ENCODE results near the gene CROCC2.

CROCC2 gene

DNA sequence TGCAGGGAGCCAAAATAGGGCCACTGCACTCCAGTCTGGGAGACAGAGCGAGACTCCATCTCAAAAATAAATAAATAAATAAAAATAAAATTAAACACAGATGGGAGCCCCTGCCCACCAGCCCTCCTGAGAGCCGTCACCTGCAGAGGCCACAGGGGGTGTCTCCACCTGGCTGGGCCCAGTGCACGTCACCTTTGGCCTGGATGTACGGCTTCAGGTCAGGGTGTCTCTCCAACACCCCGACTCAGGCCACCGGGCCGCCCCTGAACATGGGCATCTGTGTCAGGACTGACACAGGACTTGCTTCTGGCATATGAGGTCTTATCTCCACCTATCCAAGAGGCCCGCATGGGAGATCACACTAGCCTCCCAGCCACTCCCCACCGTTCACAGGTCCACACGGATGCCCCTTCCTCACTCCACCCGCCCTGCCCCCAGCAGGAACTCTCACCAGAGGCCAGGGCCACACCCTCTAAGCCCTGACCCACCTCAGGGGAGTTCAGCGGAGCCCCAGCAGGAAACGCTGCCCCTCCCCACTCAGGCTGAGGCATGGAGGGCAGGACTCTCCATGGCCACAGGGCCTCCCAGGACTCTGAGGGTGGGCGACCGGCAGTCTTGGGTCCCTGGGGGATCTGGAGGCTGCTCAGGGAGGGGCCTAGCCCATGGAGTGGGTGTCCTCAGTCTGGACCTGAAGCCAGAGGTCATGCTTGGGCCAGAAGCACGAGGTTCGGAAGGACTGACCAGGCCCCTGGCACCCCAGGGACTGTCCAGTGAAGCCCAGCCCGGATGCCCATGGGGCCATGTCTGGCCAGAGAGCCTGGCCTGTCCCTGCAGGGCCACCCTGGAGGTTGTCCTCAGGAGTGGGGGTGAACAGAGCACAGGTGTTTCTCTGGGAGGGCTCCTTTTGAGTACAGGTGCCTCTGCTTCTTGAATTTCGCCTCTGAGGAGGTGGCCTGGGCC is 1.6 kb upstream of the CROCC2 start:
- no peak for FAIRE-seq
- no peak for DNase-seq (ENCODE audit: insufficient read length, low spot score)

DNA sequence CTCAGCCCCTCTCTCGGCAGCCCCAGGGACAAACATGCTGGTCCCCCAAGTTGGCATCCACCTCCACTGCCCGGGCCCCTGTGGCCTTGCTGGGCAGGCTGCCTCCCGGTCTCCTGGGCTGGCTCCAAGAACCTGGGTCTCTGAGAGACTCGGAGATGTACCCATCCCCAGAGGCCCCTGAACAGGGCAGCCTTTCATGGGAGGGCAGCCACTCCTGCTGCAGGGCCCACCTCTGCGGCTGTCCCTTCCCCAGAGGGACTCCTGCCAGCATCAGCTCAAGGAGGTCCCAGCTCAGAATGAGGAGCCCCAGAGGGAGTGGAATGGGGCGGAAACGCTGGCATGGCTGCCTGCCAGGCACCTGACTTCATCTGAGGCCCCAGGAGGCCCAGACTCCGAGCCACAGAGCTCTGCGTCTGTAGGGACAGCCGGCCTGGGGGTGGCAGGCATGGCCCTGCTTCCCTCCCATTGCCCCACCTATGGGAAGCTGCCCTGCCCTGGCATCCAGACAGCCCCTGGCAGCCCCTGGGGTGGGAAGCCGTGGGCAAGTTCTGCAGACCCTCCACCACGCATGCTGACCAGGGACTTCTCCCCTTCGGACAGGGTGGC is 857 bp upstream of the CROCC2 start:
- FAIRE-seq (no peak), DNase-seq (ENCODE audit: insufficient read length, low spot score) (no peak)

DNA sequence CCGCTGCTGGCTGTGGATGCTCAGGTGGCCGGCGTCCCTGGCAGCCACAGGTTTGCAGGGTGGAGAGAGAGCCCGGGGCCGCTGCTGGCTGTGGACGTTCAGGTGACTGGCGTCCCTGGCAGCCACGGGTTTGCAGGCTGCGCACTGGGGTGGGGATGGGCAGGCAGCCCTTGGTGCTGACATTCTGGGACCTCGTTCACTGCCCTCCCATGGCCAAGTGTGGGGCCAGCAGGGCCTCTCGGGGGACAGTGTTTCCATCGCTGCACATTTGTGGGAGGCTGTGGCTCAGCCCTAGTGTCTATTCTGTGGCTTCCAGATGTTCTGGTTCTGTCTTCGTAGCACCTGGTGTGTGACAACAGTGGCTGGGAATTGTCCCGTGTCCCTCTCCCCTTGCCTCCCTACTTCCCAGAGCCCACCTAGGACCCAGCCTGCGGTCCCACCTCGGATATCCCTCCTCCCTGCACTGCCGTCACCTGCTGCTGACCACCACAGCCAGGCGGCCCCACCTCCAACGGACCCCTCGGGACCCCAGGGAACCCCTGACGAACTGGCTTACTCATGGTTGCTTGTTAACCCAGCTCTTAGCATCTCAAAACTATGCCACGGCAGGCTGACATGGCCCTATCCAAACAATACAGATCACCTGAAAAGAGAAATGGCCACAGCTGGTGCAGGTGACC is 915 bp downstream of the CROCC2 start:
- FAIRE-seq (no peak), DNase-seq (ENCODE audit: insufficient read length, low spot score) (no peak)

DNA sequence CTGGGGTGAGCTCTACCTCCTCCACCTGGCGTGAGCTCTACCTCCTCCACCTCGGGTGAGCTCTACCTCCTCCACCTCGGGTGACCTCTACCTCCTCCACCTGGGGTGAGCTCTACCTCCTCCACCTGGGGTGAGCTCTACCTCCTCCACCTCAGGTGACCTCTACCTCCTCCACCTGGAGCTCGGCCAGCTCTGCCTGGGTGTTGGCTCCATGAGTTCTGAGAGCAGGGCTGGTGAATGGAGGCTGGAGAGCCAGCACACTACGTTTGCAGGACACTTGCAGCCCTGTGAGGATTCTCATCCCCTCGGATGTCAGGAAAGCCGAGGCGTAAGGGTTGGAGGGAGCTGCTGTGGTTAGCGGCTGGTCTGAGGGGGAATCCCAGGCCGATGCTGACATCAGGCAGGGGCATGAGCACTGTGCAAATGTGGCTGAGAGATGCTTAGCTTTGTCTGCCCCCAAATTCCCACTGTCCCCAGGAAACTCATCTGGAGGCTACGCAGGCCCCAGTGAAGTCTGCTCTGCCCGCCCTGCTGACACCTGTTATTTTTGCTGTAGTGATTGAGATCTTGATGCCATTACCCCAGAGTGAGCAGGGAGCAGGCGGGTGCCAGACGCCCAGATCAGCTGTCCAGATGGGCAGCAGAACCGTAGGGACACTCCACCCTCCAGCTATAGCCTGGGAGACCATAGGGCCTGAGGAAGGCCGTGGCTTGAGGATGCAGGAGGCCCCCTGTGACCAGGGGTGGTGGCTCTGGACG is 3.3 kb downstream of the CROCC2 start:
- no peak for FAIRE-seq

DNA sequence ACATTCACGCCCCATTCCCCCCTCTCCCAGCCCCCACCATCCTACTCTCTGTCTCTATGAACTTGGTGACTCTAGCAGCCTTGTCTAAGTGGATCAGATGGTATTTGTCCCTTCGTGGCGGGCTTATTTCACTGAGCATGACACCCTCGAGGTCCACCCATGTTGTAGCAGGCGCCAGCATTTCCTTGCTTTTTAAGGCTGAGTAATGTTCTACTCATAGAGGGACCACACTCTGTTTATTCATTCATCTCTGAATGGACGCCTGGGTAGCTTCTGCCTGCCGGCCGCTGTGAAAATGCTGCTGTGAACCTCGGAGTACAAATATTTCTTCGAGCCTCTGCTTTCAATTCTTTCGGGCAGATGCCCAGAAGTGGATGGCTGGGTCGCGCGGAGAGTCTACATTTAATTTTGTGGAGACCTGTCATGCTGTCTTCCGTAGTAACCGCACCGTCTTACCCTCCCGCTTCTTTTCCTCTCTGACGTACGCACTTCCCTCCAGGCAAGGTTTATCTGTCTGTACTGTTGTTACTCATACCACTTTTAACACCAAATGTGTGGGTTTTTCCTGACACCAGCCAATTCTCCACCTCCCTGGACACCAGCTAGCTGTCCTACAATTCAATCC is 5.6 kb downstream of the CROCC2 start:
- no peak for FAIRE-seq
- no peak for DNase-seq (ENCODE audit: insufficient read length, low spot score)

More for the DNA sequence above, 3.3 kb downstream of the CROCC2 start:
- DNase-seq (ENCODE audit: insufficient read length, low spot score), result no peak

DNA sequence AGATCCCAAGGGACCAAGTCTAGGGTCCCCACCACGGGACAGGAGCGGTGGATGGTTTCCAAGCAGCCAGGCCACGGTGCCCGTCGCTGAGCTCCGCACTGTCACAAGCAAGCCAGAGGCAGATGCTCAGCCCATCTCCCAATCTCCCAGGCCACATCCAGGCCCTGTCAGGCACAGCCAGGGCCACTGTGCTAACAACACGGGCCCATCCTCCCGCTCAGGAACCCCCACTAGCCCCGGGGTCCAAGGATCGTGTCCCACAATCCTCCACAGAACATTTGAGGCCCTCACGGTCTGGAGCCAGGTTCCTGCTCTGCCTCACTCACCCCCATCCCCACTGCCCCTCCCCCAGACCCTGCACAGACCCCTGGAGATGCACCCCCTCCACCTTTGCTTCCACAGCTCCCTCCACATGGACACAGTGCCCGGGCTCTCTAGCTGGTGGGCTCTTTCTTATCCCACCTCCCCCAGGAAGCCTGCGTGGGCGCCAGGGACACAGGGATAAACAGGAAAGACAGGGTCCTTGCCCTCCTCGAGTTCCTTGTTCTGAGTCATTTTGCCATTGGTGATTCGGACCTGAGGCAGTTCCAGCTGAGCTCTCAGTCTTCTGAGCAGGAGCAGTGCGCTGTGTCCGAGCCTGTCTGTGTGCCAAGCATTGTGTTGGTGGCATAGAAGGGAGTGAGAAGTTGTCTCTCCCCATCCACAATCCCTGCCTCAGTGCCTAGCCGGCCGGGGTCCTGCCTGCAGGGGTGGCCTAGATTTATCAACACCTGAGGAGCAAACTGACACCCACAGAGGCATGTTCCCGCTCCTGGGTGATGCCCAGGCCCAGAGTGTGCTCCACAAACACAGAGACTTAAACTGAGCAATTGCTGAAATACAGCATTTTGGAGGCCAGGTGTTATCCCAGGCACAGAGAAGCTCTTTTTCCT is 7.0 kb downstream of the CROCC2 start:
- FAIRE-seq (no peak), DNase-seq (ENCODE audit: insufficient read length, low spot score) (no peak)

DNA sequence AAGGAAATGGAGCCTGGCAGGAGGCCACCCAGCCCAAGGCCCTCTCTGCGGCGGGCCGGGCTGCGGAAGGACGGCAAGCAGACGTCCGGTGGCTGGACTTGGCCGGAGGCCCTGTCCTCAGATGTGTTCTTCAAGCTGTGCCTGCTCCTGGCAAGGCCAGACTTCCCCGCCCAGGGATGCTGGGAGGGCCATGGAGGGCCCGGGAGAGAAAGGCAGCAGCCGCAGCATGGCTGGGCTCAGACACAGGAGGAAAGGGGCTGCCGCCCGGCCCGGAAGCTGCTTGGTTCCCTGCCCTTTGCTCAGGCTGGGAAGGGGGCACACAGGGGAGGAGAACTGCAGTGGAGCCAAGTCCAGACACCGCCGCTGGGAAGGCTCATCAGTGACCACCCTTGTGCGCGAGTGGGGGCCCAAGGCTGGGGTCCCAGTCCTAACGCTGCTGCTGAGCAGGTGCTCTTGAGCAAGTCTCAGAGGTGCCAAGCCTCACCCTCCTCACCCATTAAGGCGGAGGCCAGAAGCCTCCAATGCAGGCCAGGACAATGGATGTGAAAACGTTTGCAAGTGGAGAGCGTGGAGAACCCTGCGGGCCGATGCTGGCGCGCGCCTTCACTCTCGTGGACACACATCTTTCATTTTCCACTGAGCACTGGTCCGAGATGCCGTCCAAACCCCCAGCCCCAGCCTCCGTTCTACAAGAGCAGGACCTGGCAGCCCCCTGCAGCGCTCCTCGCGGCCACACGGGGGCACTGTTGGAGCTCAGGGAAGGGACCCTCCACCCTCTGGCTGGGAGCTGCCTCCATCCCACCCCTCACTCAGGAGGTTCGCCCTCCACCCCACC is 7.9 kb downstream of the CROCC2 start:
- FAIRE-seq (no peak), DNase-seq (ENCODE audit: insufficient read length, low spot score) (peak; percentile 89)

DNA sequence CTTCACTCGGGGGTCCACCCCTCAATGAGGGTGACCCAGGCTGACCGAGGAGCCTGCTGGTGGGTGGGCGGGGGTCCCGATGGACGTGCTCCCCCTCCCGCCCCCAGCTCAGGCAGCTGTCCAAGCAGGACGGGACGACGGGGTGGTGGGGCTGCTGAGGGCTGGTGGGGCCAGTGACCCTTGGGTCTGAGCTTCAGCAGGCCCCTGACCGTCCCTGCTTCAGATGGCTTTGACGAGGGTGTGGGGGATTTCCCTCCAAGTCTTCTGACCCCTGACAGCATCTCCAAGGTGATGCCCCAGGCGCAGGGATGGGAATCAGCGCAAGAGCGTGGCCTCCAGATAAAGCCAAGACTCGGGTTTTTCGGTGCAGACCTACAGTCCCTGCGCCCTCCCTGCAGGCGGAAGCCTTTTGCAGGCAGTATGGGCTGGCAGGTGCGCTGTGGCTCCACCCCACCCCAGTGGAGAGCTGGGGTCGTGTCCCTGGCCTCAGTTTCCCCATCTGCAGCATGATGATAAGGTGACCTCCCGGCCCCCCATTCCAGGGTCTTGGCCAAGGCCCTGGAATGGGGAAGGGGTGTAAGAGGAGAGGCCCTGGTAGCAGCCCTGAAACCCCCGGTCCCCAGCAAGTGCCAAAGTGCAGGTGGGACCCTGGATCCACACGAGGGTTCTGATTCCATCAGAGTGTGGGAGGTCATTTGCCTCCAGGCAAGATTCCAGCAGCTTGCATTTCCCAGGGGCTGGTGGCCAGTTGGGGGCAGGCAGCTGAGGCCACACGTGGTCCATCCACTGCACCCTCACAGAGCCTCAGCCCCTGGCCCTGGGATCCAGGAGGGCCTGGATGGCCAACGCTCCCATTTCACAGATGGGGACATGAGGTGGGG is 8.7 kb downstream of the CROCC2 start:
- FAIRE-seq (no peak), DNase-seq (ENCODE audit: insufficient read length, low spot score) (no peak)

DNA sequence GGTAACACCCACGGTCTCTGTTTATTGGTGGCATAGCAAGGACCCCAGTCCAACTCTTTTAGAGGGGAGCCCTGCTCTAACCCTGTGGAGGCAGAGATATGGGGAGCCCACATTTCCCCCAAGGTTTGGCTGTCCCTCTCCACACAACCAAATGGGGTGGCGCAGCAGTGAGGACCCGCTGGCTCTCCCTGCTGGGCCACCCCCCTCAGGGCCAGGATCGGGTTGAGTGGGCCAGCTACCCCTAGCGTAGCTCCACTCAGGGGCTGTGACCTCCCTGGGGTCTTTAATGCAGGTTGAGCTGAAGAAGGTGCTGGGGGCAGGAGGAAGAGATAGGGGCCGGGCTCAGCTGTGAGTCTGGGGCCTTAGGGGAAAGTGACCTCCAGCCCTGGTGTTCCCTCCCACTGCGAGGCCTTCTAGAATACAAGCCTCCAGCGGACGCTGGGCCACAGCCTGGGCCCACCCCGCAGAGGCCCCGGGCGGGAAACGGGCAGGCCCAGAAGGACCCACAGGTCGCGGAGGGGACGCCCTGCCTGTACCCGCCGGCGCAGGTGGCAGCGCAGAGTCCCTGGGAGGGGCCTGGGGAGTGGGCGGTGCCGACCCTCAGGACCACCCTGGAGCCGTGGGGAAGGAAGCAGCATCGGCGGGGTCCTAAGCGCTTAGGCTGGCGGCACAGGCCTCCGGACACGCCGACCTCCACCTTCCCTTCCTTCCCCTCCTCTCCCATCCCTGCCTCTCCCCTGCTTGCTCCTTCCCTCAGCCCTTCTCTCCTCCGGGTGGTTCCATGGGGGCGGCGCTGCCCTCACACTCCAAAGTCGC is 9.6 kb downstream of the CROCC2 start:
- FAIRE-seq (no peak), DNase-seq (ENCODE audit: insufficient read length, low spot score) (no peak)

DNA sequence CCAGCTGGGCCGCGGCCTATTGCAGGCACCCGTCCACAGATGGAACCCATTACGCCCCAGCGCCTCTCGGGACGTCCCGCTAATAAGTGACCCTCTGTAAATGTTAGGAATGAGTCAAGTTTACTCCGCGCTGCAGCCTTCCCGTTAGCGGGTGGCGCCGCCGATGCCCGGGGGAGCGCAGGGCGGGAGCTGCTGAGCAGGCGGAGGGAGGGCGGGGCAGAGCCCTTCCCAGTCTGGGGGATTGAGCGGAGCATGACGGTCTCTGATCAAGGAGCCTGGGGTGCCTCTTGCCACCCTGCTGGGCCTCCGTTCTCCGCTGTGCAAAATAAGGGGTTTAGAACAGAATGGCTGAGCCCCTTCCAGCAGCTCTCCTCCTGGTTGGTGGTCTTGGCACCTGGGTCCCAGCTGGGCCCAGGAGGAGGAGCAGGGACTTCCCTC is 10.5 kb downstream of the CROCC2 start:
- FAIRE-seq (no peak), DNase-seq (ENCODE audit: insufficient read length, low spot score) (no peak)

DNA sequence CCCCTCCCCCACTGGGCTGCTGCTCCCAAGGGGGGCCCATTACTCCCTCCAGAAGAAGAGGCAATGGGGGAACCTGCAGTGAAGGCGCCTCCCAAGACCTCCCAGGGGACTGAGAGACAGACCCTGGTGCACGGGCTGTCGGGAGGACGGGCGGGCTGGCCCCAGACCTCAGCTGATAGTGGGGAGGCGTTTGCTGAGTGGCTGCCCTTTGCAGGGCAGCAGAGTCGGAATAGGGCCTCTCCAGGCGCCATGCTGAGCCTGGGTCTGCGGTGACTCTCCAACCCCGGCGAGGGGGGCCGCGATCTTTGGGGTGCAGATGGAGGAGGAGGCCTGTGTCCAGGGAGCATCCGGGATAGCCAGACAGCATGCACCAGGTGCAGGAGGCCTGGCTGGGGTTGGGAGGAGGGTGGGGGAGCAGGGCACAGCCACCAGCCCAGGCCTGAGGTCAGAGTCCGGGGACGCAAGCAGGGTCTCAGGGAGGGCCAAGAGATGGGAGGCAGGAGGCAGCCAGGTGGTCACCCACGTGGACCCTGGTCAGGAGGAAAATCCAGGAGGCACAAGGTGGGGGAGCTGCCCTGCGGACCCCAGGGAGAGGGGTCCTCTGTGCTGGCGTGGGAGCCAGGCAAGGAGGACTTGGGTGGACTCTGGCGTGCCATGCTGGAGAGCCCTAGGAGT is 11.0 kb downstream of the CROCC2 start:
- FAIRE-seq, result no peak
- DNase-seq (ENCODE audit: insufficient read length, low spot score), result no peak

DNA sequence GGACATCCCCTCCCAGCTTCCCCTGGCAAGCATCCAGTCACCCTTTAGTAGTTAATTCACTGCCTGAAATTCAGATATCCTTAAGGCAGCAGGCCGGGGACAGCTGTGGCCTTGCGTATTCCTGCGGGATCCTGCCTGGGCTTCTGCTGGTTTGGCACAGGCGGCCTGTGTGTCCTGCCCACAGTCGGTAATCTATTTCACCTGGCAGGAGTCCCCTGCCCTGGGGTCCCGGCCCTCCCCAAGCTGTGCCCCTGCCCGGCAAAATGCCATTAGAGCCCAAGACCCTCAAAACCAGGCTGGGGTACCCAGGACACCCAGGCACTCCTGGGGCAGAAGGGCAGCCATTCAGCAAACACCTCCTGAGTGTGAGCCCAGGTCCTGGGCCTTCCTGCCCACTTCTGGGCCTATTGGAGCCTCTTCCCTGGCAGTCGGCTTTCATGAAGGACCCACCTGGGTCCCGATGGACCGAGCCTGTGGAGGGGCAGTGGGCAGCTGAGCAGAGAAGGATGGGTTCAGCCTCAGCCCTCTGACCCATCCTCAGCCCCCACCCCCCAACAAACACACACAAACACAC is 11.6 kb downstream of the CROCC2 start:
- DNase-seq (ENCODE audit: insufficient read length, low spot score) (no peak), FAIRE-seq (no peak)

DNA sequence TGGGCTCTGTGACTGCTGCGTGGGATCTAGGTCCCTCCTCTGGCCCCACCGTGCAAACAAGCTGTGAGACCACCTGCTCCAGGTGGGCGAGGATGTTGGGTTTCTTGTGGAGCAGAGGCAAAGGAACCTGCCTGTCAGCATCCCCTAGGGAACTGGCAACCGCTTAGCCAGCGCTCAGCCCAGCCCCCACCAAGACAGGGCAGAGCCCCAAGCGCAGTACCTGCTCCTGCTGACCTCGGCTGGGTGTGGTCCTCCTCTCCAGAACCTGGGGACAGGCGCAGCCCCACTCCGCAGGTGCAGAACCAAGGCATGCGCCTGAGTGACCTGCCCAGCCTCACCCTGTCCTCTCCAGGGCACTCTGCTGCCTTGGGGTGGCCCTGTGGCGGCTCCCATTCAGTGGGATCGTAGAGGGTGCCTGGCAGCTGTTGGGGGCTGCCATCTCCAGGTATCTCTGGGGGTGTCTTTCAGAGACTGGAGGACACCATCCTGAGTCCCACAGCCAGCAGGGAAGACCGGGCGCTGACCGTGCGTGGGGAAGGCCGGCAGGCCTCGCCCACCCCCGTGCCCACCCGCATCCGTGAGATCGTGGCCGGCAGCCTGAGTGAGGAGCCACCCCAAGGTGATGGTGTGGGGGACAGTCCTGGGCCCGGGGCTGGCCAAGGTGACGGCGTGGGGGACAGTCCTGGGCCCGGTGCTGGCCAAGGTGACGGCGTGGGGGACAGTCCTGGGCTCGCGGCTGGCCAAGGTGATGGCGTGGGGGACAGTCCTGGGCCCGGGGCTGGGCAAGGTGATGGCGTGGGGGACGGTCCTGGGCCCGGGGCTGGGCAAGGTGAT is 12.3 kb downstream of the CROCC2 start:
- FAIRE-seq (no peak), DNase-seq (ENCODE audit: insufficient read length, low spot score) (no peak)

DNA sequence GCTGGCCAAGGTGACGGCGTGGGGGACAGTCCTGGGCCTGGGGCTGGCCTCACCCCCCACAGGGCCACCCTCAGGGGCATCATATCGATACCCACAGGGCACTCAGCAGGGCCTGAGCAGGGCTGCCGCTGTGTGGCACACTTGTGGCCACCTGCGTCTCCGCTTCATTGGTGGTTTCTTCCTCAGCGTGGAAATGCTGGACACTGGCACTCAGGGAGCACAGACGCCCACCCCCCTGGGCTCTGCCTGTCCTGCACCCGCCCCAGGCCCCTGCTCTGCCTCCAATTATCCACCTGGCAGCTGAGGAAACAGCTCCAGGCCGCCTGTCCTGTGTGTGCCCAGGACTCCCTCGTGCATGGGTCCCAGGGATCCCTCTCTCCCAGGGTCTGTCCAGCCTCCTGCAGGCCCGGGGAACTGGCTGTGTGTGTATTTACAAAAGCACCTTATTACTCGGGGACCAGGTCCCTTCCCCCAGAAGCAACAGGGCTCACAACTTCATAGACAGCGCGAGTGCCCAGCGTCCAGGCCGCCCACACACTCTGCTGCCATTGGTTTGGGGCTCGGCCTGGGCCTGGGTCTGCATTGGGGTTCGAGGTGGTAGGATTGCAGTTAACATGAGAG is 13.1 kb downstream of the CROCC2 start:
- no peak for DNase-seq (ENCODE audit: insufficient read length, low spot score)
- FAIRE-seq, result no peak

Measured in GM19239 (cell line).